Activated B cell treated with CpG ODN at 0.5 μM for 24 hours (primary cell): ENCODE measurements around the gene NGB. TPM values are rescaled to one million over a fixed set of nuclear protein-coding genes. Genes with fewer than 3 reads are reported as not detected.
"Not testable (repeated sequence)": the region's sequence is repeated elsewhere in the genome, so short reads cannot be mapped to it uniquely, and the experiment has no call there.

Source experiments
- ATAC-seq: fragments of 200-7000 bp; cut with Tn5 transposase; one replicate; pipeline ENCODE4 v1.10.0; 2021; ENCODE audit warnings: low read depth, mild to moderate bottlenecking, moderate library complexity
- CTCF ChIA-PET: fragments of 350-600 bp; sonication (Branson Sonifier 250); formaldehyde crosslinking; loops from one replicate; lab custom pipeline; 2021; ENCODE audit warnings: antibody characterized with exemption; lab: Charles Lee
- POLR2A ChIA-PET: fragments of 350-600 bp; sonication (Branson Sonifier 250); formaldehyde crosslinking; loops from one replicate; lab custom pipeline; 2021; ENCODE audit warnings: antibody characterized with exemption; lab: Charles Lee
- DNase-seq: peaks from one replicate; pipeline ENCODE4 v3.0.0; 2022
- H3K27ac Mint-ChIP-seq: one replicate; pipeline ENCODE4 v1.8.0; 2020; ENCODE audit warnings: mixed read lengths
- H3K27me3 Mint-ChIP-seq: one replicate; pipeline ENCODE4 v1.8.0; 2021; ENCODE audit warnings: mixed read lengths
- H3K36me3 Mint-ChIP-seq: one replicate; pipeline ENCODE4 v1.8.0; 2021; ENCODE audit warnings: low read depth, mixed read lengths
- H3K4me1 Mint-ChIP-seq: one replicate; pipeline ENCODE4 v1.8.0; 2021; ENCODE audit warnings: mixed read lengths
- H3K4me3 Mint-ChIP-seq: one replicate; pipeline ENCODE4 v1.8.0; 2020; ENCODE audit warnings: mild to moderate bottlenecking, mixed read lengths
- H3K9me3 Mint-ChIP-seq: one replicate; pipeline ENCODE4 v1.8.0; 2020; ENCODE audit warnings: mixed read lengths
- intact Hi-C: fragments of 100-400 bp; cut with micrococcal nuclease; formaldehyde crosslinking; loops from one replicate; pipeline ENCODE4 v1.15.1; 2024
- total RNA-seq: library from RNA; stranded (reverse); gene quantifications from 2 replicates; pipeline ENCODE4 v1.2.3, GENCODE V29; 2022
- TF ChIP-seq, protein P1 (sequence below): fragments of 200-600 bp; IDR thresholded peaks from one replicate; pipeline ENCODE4 v1.8.0; 2022; ENCODE audit warnings: antibody characterized with exemption, mild to moderate bottlenecking

NGB gene, protein sequence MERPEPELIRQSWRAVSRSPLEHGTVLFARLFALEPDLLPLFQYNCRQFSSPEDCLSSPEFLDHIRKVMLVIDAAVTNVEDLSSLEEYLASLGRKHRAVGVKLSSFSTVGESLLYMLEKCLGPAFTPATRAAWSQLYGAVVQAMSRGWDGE
- total RNA-seq: not detected in 2 replicates

DNA sequence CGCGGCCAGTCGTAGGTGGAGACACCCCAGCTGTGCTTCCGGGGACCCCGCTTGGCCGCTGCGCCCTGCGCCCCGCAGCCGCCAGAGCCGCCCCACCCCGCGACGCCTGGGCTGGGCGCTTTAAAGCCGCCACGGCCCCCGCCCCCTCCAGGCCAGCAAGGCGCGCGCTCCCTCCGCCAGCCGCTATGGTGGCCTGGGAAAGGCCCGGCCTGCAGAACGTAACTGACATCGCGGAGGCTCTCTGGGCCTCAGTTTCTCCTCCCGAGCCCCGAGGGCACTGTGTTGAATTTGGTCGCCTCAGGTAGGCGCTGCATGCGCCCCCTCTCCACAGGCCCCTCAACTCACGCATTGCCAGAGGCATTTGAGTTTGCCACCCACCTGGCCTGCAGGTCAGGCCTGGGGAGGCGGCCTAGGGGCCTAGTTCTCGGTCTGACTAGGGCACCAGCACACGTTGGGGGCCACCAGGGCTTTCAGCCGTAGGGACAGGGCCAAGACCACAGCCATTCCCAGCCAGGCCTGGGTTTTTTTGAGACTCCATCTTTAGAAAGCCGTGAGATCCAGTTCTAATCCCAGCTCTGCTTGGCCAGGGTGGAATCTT, at the start of gene NGB:
TSS of gene NGB (minus strand) at position 94 of the 598 bp plus-strand sequence. CDS start 269 bp downstream, outside the sequence.
- ATAC-seq (no peak), DNase-seq (no peak)
- H3K27ac Mint-ChIP-seq: no peak within 1 kb of the TSS
- peaks cover 3% of the 10 kb centered on the region for H3K4me1 Mint-ChIP-seq
- no peaks in the 10 kb centered on the region for H3K9me3 Mint-ChIP-seq
- TF ChIP-seq, protein P1, sequence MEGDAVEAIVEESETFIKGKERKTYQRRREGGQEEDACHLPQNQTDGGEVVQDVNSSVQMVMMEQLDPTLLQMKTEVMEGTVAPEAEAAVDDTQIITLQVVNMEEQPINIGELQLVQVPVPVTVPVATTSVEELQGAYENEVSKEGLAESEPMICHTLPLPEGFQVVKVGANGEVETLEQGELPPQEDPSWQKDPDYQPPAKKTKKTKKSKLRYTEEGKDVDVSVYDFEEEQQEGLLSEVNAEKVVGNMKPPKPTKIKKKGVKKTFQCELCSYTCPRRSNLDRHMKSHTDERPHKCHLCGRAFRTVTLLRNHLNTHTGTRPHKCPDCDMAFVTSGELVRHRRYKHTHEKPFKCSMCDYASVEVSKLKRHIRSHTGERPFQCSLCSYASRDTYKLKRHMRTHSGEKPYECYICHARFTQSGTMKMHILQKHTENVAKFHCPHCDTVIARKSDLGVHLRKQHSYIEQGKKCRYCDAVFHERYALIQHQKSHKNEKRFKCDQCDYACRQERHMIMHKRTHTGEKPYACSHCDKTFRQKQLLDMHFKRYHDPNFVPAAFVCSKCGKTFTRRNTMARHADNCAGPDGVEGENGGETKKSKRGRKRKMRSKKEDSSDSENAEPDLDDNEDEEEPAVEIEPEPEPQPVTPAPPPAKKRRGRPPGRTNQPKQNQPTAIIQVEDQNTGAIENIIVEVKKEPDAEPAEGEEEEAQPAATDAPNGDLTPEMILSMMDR: no peak
- POLR2A ChIA-PET: no interaction called here
- CTCF ChIA-PET: no interaction called here
- H3K27me3 Mint-ChIP-seq: peaks cover 27% of the 10 kb centered on the region
- intact Hi-C loops: no loop called here
- no peaks in the 10 kb centered on the region for H3K36me3 Mint-ChIP-seq
- H3K4me3 Mint-ChIP-seq: no peak within 1 kb of the TSS

DNA sequence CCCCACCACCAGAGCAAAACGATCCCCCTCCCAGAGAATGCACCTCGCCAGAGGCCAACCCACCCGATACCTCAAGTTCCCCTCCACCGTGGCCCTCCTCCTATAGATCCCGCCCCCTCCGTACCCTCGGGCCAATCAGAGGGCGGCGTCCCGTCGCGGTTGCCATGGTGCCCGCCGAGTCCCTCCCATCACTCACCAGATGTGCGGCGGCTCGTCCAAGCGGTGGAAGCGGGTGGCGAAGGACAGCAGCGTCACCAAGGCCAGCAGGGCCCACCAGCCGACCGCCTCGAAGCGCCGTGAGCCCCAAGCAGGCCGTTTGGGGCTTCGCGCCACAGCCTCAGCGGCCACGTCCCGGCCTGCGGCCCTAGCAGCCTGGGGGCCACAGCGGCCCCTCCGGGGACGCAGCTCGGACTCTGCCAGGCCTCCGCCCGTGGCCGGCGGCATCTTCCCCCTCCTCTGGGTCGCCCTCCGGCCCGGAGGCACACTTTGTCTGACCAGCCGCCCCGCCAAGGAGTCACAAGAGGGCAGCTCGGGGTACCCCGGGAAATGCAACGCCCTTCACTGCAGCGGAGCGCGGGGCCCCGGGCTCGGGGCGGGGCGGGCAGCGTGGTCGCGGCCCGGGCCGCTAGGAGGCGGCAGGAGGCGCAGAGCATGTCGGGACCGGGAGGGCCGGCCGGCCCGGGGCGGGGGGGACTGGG, 49.4 kb upstream of the NGB start, which contains the start of gene POMT2:
TSS of gene POMT2 (minus strand) at position 646 of the 698 bp plus-strand sequence. CDS start at position 444, 202 bp downstream.
- peaks cover 19% of the 10 kb centered on the region for H3K4me1 Mint-ChIP-seq
- ChIA-PET POLR2A (interaction anchor here (0.7 to 3.2 kb wide), 22 partner anchors 9 to 508 kb away, joined by 3 to 96 read pairs (median 5); partner anchors contain the start of genes AHSA1, ANGEL1, CIPC and SAMD15), CTCF (interaction anchor here (0.5 to 1.4 kb wide), 5 partner anchors 37 to 137 kb away, joined by 3 to 5 read pairs (median 4); partner anchors contain the start of genes SAMD15, TMED8 and VIPAS39)
- no peaks in the 10 kb centered on the region for H3K9me3 Mint-ChIP-seq
- DNase-seq (peak; percentile 93), ATAC-seq (peak; percentile 54)
- TF ChIP-seq, protein P1: no peak
- H3K27ac Mint-ChIP-seq: peak within 1 kb of the TSS; percentile 100
- intact Hi-C loops: loop anchor here (1.0 to 5.0 kb wide), 7 partner anchors 52 to 480 kb away; partner anchors contain the start of genes ADCK1, ALKBH1, IRF2BPL and SLIRP
- H3K36me3 Mint-ChIP-seq: peaks cover 7% of the 10 kb centered on the region
- H3K4me3 Mint-ChIP-seq: peak within 1 kb of the TSS; percentile 99
- H3K27me3 Mint-ChIP-seq: no peaks in the 10 kb centered on the region

DNA sequence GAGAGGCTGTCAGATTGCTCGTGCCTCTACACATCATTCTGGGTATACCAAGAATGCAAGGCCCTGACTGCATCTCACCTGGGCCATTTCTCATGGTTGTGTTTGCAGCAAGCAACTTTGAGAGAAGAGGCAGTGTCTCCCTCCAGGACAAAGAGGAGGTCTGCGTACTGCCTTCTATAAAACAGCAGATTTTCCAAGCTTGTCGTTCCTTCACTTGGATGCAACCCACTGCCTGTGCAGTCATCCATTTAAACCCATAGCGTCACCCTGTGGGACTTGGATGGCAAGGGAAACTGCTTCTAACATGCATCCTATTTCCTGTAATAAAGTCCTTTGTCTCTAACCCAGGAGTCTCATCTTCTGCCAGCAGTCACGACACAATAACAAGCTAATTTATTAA, 48.4 kb upstream of the NGB start:
- Mint-ChIP-seq H3K27me3 (no peaks in the 10 kb centered on the region), H3K4me3 (peak overlapping the region; percentile 46), H3K27ac (no peak overlapping the region), H3K9me3 (no peaks in the 10 kb centered on the region), H3K4me1 (peaks cover 19% of the 10 kb centered on the region), H3K36me3 (peaks cover 7% of the 10 kb centered on the region)
- TF ChIP-seq, protein P1: no peak
- intact Hi-C loops: no loop called here
- CTCF ChIA-PET: interaction anchor here (0.8 kb wide), 1 partner anchor 90 kb away, joined by 4 read pairs; no protein-coding TSS in a partner anchor
- POLR2A ChIA-PET: interaction anchor here (2.7 to 3.2 kb wide), 2 partner anchors 55 to 139 kb away, joined by 32 to 96 read pairs; partner anchors contain the start of genes AHSA1, SAMD15, TMED8 and VIPAS39
- no peak for DNase-seq
- ATAC-seq: no peak

DNA sequence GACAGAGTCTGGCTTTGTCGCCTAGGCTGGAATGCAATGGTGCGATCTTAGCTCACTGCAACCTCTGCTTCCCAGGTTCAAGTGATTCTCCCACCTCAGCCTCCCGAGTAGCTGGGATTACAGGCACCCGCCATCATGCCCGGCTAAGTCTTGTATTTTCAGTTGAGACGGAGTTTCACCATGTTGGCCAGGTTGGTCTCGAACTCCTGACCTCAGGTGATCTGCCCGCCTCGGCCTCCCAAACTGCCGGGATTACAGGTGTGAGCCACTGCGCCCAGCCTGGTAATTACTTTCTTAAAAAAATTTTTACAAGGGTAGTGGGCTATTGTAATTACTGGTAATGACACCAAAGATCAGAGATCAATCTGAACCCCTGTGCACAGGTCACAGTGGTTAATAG, 47.8 kb upstream of the NGB start:
- H3K4me3 Mint-ChIP-seq, H3K9me3 Mint-ChIP-seq, intact Hi-C loops, H3K36me3 Mint-ChIP-seq, DNase-seq, ATAC-seq, H3K27me3 Mint-ChIP-seq, H3K27ac Mint-ChIP-seq: not testable (repeated sequence)
- ChIA-PET CTCF (interaction anchor here (0.8 kb wide), 1 partner anchor 90 kb away, joined by 4 read pairs; no protein-coding TSS in a partner anchor), POLR2A (interaction anchor here (3.2 kb wide), 1 partner anchor 55 kb away, joined by 96 read pairs; the partner anchor contains the start of genes SAMD15 and TMED8)
- H3K4me1 Mint-ChIP-seq: peaks cover 19% of the 10 kb centered on the region

DNA sequence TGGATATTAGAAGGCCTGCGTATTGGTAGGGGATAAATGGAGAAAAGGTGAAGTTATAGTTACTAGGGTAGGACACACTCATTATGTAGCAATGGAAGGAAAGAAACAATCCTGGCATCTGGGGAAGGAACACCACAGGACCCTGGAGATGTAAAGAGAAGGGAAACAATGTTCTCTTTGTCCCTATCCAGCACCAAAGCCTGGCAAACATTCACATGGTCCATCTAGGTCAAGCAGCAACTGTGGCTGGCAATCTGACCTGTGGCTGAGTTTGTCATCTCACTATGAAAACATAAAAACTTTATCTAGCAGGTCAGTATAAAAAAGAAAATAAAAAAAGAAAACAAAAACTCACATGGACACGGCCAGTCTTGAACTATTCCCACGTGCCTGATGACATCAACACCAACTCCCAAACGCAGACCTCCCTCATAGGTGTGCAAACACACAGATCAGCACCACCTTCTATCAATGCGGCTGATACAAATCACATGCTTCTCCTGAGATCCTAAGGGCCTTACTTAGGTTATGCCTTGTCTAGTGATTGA, 47.1 kb upstream of the NGB start:
- DNase-seq: no peak
- H3K4me3 Mint-ChIP-seq: no peak overlapping the region
- H3K9me3 Mint-ChIP-seq: no peaks in the 10 kb centered on the region
- ATAC-seq: no peak
- TF ChIP-seq, protein P1: no peak
- no peak overlapping the region for H3K27ac Mint-ChIP-seq
- H3K4me1 Mint-ChIP-seq: peaks cover 19% of the 10 kb centered on the region
- CTCF ChIA-PET: no interaction called here
- no peaks in the 10 kb centered on the region for H3K27me3 Mint-ChIP-seq
- POLR2A ChIA-PET: no interaction called here
- peaks cover 7% of the 10 kb centered on the region for H3K36me3 Mint-ChIP-seq
- intact Hi-C loops: no loop called here
